Stimulated activated effector memory CD8-positive, alpha-beta T cell treated with anti-CD3 and anti-CD28 coated beads, Interleukin-12 subunit alpha, Interleukin-12 subunit beta, amount 100 ng/mL, for 72 hours (primary cell): Measurements from ENCODE around the gene POMZP3.
"Not testable (repeated sequence)": the region's sequence is repeated elsewhere in the genome, so short reads cannot be mapped to it uniquely, and the experiment has no call there.

Source experiments
- ATAC-seq: fragments of 150-1000 bp; cut with Tn5 transposase; 2 replicates; pipeline ENCODE4 v1.10.0; 2021
- DNase-seq, 2 donors: peaks; one replicate each; pipeline ENCODE4 v3.0.0; 2021 to 2022; ENCODE audit warnings: low spot score in 2 of 2
- H3K27ac Mint-ChIP-seq: one replicate; pipeline ENCODE4 v1.8.0; 2022; ENCODE audit warnings: mild to moderate bottlenecking, mixed read lengths
- H3K36me3 Mint-ChIP-seq: one replicate; pipeline ENCODE4 v1.8.0; 2022; ENCODE audit warnings: mild to moderate bottlenecking, mixed read lengths
- H3K4me1 Mint-ChIP-seq: one replicate; pipeline ENCODE4 v1.8.0; 2022; ENCODE audit warnings: mixed read lengths
- H3K4me3 Mint-ChIP-seq: one replicate; pipeline ENCODE4 v1.8.0; 2022; ENCODE audit warnings: mild to moderate bottlenecking, mixed read lengths
- H3K9me3 Mint-ChIP-seq: one replicate; pipeline ENCODE4 v1.8.0; 2022; ENCODE audit warnings: mixed read lengths

POMZP3 gene

DNA sequence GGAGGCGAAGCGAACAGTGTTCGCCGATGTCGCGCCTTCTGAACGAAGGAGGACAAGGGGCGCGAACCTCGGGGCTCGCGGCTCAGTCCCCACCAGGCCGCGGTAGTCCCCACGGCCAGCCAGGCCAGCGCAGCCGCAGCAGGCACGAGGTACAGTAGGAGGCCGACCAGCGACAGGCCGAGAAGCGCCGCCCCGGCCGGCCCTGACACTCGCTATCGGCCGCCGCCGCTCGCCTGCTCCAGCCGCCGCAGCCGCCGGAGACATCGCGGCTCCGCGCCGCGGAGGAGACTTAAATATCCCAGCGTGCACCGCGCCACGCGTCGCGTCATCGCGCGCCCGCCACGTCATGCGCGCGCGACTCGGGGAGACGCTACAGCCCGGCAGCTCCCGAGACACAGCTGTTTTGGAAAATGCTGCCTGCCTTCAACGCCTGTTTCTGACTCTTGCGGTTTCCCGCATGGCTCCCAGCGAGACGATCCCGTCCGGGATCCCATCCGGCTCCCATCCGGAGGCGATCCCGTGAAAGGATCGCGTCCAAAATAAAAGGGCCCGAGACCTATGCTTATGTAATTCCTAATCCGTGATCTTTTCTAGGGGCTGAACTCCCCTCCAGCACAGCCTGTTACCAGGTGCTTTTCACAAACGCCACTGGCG, at the start of gene POMZP3:
Gene POMZP3 (minus strand): TSS at position 291 of the 654 bp plus-strand sequence. CDS start 1,215 bp downstream, outside the sequence.
- peaks cover 39% of the 10 kb centered on the region for H3K36me3 Mint-ChIP-seq
- peak; percentile 96 for ATAC-seq
- H3K9me3 Mint-ChIP-seq, H3K4me1 Mint-ChIP-seq: not testable (repeated sequence)
- H3K4me3 Mint-ChIP-seq = peak within 1 kb of the TSS; percentile 72
- DNase-seq = peak; percentile 37 to 78
- peak within 1 kb of the TSS; percentile 91 for H3K27ac Mint-ChIP-seq

GRCh38 chr7:76675783-76676182, 48.7 kb upstream of the POMZP3 start:
- H3K4me1 Mint-ChIP-seq, H3K9me3 Mint-ChIP-seq, H3K36me3 Mint-ChIP-seq, H3K27ac Mint-ChIP-seq, DNase-seq, ATAC-seq, H3K4me3 Mint-ChIP-seq: not testable (repeated sequence)

DNA sequence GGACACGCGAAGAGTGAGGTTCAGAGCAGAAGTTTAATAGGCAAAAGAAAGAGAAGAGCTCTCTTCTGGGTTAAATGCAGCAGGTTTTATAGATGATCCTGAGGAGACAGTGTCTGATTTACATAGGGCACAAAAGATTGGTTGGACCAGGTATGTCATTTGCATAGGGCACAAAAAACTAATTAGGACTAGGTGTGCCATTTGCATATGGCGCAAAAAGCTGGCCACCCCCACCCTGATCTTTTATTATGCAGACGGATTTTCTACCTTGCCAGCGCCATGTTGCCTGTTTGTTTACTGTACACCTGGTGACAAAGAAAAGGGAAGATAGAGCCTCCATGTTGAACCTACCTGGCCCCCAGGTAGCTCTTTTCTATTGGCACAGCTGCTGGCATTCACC, 46.3 kb upstream of the POMZP3 start:
- H3K4me1 Mint-ChIP-seq, H3K27ac Mint-ChIP-seq, H3K4me3 Mint-ChIP-seq, H3K36me3 Mint-ChIP-seq, H3K9me3 Mint-ChIP-seq, DNase-seq, ATAC-seq: not testable (repeated sequence)

GRCh38 chr7:76659212-76659611, 32.1 kb upstream of the POMZP3 start:
- not testable (repeated sequence) for H3K4me1 Mint-ChIP-seq, H3K27ac Mint-ChIP-seq, H3K4me3 Mint-ChIP-seq, H3K36me3 Mint-ChIP-seq, DNase-seq, ATAC-seq, H3K9me3 Mint-ChIP-seq

- H3K4me3 Mint-ChIP-seq, H3K4me1 Mint-ChIP-seq, H3K36me3 Mint-ChIP-seq, H3K9me3 Mint-ChIP-seq, ATAC-seq, DNase-seq, H3K27ac Mint-ChIP-seq: not testable (repeated sequence)
These were observed 29.3 kb upstream of the POMZP3 start for GRCh38 chr7:76656425-76656824.

- not testable (repeated sequence) for H3K9me3 Mint-ChIP-seq, ATAC-seq, DNase-seq
These were observed 15.5 kb upstream of the POMZP3 start for GRCh38 chr7:76642620-76643019.

GRCh38 chr7:76637061-76637691, 10.1 kb upstream of the POMZP3 start:
- ATAC-seq = peak; percentile 88
- H3K4me3 Mint-ChIP-seq, H3K4me1 Mint-ChIP-seq, H3K27ac Mint-ChIP-seq, DNase-seq, H3K9me3 Mint-ChIP-seq, H3K36me3 Mint-ChIP-seq: not testable (repeated sequence)

More at GRCh38 chr7:76642620-76643019, 15.5 kb upstream of the POMZP3 start:
- H3K36me3 Mint-ChIP-seq, H3K4me3 Mint-ChIP-seq, H3K27ac Mint-ChIP-seq, H3K4me1 Mint-ChIP-seq: not testable (repeated sequence)

DNA sequence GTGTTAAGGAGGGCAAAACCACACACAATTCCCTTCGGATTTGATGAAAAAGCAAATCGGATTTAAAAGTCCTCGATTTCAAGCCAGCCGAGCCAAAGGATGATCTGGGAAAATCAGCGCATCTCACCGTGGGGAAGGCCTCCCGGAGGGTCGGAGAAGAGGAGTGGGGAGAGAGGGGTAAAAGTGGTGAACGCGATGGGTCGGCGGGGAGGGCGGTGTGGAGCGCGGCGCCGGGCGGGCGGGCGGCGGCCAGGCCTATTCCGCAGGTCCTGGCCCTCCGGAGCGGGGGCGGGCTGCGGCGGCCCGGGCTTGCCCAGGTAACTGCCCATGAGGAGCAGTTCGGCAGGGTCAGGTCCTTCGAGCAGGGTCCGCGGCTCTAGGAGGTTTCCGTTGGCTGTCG, 498 bp downstream of the POMZP3 start:
- ATAC-seq (peak; percentile 70), DNase-seq (peak in 1 of 2 donors; percentile 13)
- Mint-ChIP-seq H3K36me3 (peaks cover 42% of the 10 kb centered on the region), H3K4me3 (peak overlapping the region; percentile 72), H3K27ac (peak overlapping the region; percentile 91)
- H3K4me1 Mint-ChIP-seq, H3K9me3 Mint-ChIP-seq: not testable (repeated sequence)

GRCh38 chr7:76619439-76620190, 7.5 kb downstream of the POMZP3 start:
- ATAC-seq, H3K27ac Mint-ChIP-seq, H3K4me1 Mint-ChIP-seq, DNase-seq, H3K9me3 Mint-ChIP-seq, H3K4me3 Mint-ChIP-seq: not testable (repeated sequence)
- H3K36me3 Mint-ChIP-seq = peaks cover 66% of the 10 kb centered on the region

DNA sequence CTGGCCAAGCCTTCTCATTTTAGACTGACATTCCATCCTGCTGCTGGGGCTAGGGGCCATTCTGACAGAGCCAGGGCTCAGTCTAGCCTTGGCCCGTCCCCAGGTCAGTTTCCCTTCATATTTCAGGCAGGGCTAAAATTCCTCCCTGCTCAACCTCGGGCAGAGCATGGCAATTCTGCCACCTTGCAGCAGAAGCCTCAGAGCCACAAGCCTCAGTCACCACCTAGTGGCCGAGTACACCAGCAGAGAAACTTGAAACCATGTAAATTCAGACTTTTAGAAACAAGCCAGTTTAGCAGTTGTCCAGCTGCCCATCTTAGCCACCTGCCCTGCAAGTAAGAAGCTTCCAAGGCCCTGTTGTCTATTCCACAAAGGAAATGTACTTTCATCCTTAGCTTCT, 13.3 kb downstream of the POMZP3 start:
- not testable (repeated sequence) for H3K4me3 Mint-ChIP-seq, H3K4me1 Mint-ChIP-seq, ATAC-seq, DNase-seq, H3K27ac Mint-ChIP-seq, H3K9me3 Mint-ChIP-seq
- peaks cover 31% of the 10 kb centered on the region for H3K36me3 Mint-ChIP-seq

GRCh38 chr7:76612232-76612631, 14.8 kb downstream of the POMZP3 start:
- H3K9me3 Mint-ChIP-seq, DNase-seq, H3K4me1 Mint-ChIP-seq, ATAC-seq, H3K27ac Mint-ChIP-seq, H3K4me3 Mint-ChIP-seq: not testable (repeated sequence)
- H3K36me3 Mint-ChIP-seq = peaks cover 27% of the 10 kb centered on the region

- not testable (repeated sequence) for H3K9me3 Mint-ChIP-seq, H3K4me3 Mint-ChIP-seq, DNase-seq, H3K27ac Mint-ChIP-seq, H3K4me1 Mint-ChIP-seq
- peak; percentile 70 for ATAC-seq
- H3K36me3 Mint-ChIP-seq = peaks cover 21% of the 10 kb centered on the region
These were observed 17.2 kb downstream of the POMZP3 start for GRCh38 chr7:76609864-76610263.

- H3K9me3 Mint-ChIP-seq, H3K27ac Mint-ChIP-seq, H3K4me1 Mint-ChIP-seq, H3K4me3 Mint-ChIP-seq, ATAC-seq, DNase-seq: not testable (repeated sequence)
- H3K36me3 Mint-ChIP-seq = peaks cover 19% of the 10 kb centered on the region
These were observed 18.6 kb downstream of the POMZP3 start for GRCh38 chr7:76608469-76608868.

- ATAC-seq = peak; percentile 96
- H3K4me1 Mint-ChIP-seq, H3K27ac Mint-ChIP-seq, H3K4me3 Mint-ChIP-seq, H3K9me3 Mint-ChIP-seq: not testable (repeated sequence)
- H3K36me3 Mint-ChIP-seq = peaks cover 25% of the 10 kb centered on the region
- DNase-seq = peak in 1 of 2 donors; percentile 8
These were observed 21.1 kb downstream of the POMZP3 start for GRCh38 chr7:76606027-76606426.

GRCh38 chr7:76600650-76601049, 26.4 kb downstream of the POMZP3 start:
- not testable (repeated sequence) for H3K4me3 Mint-ChIP-seq, H3K9me3 Mint-ChIP-seq, ATAC-seq, DNase-seq
- Mint-ChIP-seq H3K4me1 (peaks cover 24% of the 10 kb centered on the region), H3K36me3 (peaks cover 19% of the 10 kb centered on the region), H3K27ac (peak overlapping the region; percentile 60)
